ENCODE results near the gene RAB4A. TPM values are rescaled to one million over a fixed set of nuclear protein-coding genes. Genes with fewer than 3 reads are reported as not detected.

The RAB4A gene
- polyA plus RNA-seq, 3 donors = 21.8 to 32.5 (median 29.4) TPM

DNA sequence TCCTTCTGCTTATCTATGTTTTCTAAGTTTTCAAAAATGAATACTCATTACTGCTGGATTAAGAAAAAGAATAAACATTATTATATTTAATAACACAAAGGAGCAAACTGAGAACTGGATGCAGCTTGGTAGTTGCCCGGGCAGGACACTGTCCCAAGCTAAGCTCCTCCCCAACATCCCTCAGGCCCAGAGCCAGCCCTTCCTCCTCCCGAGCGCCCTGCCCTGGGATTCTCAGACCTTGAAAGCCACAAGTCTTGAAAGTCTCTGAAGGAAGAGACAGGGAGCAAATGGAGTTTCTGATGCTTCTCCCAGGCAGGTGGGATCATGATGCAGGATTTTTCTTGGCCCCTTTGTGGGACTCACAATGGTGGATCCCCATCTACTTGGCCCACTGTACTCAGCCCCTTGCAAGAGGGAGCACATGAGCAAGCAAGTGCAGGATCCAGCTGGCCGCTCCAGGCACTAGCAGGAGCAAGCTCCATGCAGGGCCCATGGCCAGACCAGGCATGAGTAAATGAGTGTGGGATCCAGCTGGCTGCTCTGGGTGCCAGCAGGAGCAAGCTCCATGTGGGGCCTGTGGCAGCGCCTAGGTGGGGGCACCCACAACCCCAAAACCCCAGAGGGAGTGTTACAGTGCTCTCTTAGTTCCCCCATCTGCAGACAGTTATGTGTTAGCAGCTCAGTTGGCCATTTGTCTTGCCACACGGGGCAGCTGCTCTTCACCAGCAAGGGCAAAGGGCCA, 32.1 kb upstream of the RAB4A start:
- H3K27ac ChIP-seq (ENCODE audit: low read depth, low read length) = no peak overlapping the region
- whole genome bisulfite sequencing, 3 donors = 62 to 81% (median 79%) methylated on average over 6 of the region's 6 CpGs

DNA sequence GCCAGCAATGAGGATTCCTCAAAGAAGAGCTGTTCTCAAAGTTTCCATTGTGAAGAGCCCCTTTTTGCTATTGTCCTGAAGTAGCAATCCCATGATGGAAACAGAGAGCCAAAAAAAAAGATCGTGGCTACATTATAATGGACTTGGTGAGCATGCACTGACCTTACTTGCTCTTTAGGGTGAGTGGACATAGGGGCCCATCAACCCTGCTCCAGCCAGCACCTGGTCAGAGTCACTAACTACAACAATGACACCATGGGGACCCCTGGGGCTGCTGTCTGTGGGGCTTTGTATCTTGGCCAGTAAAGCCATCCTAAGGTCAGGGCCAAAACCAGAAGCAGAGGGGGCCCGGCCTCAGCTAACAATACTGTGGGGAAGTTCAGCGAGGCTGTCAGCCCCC, 30.4 kb upstream of the RAB4A start:
- 80 to 88% (median 88%) methylated on average over 3 of the region's 3 CpGs for WGBS, 3 donors
- no peak overlapping the region for H3K27ac ChIP-seq (ENCODE audit: low read depth, low read length)

DNA sequence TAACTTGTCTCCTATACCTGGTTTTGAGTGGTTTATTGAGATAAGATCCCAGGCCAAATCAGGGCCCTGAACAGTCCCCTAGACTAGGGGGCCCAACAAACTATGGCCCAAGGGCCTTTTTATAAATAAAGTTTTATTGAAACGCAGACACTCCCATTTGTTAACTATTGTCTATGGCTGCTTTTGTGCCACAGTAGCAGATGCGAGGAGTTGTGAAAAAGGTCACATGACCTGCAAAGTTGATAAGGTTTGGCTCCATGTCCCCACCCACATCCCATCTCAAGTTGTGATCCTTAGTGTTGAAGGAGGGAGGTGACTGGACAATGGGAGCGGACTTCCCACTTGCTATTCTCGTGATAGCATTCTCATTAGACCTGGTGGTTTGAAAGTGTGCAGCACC, 29.5 kb upstream of the RAB4A start:
- H3K27ac ChIP-seq (ENCODE audit: low read depth, low read length) = no peak overlapping the region
- WGBS, 3 donors = 93 to 97% (median 96%) methylated on average over 4 of the region's 4 CpGs

DNA sequence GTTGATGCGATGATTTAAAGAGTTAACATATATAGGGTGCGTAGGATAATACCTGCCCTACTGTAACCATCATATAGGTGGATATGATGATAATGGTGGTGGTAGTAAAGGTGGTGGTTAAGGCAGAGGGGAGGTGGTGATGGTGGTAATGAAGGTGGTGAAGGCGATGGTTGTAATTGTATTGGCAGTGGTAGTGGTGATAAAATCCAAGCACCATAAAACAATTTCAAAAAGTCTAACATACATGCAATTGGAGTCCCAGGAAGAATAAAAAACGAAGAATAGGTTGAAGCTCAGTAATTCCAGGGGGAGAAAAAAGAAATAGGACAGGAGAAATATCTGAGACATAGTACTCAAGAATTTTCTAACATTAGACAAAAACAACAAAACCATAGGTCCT, 27.3 kb upstream of the RAB4A start:
- WGBS, 3 donors = 92 to 93% (median 92%) methylated on average over 4 of the region's 4 CpGs
- no peak overlapping the region for H3K27ac ChIP-seq (ENCODE audit: low read depth, low read length)

DNA sequence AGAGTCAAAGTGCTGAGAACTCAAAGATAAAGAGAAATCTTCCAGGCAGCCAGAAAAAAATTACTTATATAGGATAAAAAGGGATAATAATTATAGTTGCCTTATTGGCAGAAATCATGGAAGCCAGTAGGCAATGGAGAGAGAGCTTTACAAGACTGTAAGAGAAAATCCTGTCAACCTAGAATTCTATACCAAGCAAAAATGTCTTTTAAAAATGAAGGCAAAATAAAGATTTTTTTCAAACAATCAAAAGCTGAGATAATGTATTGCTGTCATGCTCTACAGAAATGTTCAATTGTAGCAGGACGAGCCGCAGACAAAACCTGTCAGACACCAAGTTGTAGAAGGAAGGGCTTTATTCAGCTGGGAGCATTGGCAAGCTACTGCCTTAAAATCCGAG, 26.8 kb upstream of the RAB4A start:
- WGBS, 3 donors = 93 to 98% (median 95%) methylated on average over 3 of the region's 3 CpGs
- H3K27ac ChIP-seq (ENCODE audit: low read depth, low read length) = no peak overlapping the region

DNA sequence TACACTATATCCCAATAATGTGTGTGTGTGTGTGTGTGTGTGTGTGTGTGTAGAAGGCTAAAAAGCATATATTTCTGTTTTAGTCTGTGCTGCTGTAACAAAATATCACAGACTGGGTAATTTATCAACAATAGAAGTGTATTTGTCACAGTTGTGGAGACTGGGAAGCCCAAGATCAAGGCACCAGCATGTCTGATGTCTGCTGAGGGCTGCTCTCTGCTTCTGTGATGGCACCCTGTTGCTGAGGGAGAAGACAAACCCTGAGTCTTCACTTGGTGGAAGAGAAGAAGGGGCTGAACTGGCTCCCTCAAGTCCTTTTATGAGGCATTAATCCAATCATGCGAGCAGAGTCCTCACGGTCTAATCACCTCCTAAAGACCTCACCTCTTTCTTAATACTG, 23.0 kb upstream of the RAB4A start:
- H3K27ac ChIP-seq (ENCODE audit: low read depth, low read length) = no peak overlapping the region
- WGBS, 3 donors = 93 to 94% (median 94%) methylated on average over 2 of the region's 2 CpGs

- WGBS, 3 donors = 54 to 68% (median 67%) methylated on average over 10 of the region's 10 CpGs
- H3K27ac ChIP-seq (ENCODE audit: low read depth, low read length) = no peak overlapping the region
Measured at GRCh38 chr1:229248821-229249817, 21.8 kb upstream of the RAB4A start.

- H3K27ac ChIP-seq (ENCODE audit: low read depth, low read length) = no peak overlapping the region
- WGBS, 3 donors = 69 to 82% (median 70%) methylated on average over 6 of the region's 6 CpGs
Measured at GRCh38 chr1:229249854-229250644, 20.9 kb upstream of the RAB4A start.

- H3K27ac ChIP-seq (ENCODE audit: low read depth, low read length) = no peak overlapping the region
- WGBS, 3 donors = 71 to 81% (median 74%) methylated on average over 5 of the region's 5 CpGs
Measured at GRCh38 chr1:229251185-229251584, 19.7 kb upstream of the RAB4A start.

GRCh38 chr1:229252228-229252984, 18.5 kb upstream of the RAB4A start:
- 82 to 92% (median 91%) methylated on average over 12 of the region's 12 CpGs for WGBS, 3 donors
- H3K27ac ChIP-seq (ENCODE audit: low read depth, low read length) = no peak overlapping the region

GRCh38 chr1:229253151-229253974, 17.5 kb upstream of the RAB4A start:
- WGBS, 3 donors = 31 to 42% (median 35%) methylated on average over 13 of the region's 13 CpGs

DNA sequence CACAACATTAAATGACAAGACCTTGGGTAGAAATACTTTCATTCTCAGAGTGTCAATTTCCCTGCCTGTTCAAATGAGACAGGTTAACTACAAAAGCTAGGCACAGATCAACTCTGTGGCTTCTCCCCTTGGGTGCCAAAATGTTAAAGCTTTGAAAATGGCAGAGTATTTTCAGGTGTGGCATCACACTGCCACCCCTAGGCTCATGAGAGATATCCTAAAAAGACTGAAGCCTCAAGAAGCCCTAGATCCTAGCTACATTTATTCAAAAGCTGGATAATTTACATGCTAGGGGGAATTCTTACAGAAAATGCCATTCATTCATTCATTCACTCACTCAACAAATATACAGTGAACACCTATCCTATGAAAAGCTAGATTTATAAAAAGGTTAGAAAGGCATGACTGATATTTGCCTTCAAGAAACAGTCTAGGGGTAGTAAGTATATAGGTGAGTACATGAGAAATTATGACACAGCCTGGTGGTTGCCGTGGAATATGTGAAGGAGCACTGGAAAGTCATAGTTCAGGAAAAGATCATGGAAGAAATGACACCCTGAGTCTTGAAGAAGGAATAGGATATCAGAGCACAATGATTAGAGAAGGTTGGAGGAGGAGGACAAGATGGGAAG, 15.9 kb upstream of the RAB4A start:
- 70 to 79% (median 70%) methylated on average over 1 of the region's 1 CpG for WGBS, 3 donors
- no peak overlapping the region for H3K27ac ChIP-seq (ENCODE audit: low read depth, low read length)

More at GRCh38 chr1:229253151-229253974, 17.5 kb upstream of the RAB4A start:
- no peak overlapping the region for H3K27ac ChIP-seq (ENCODE audit: low read depth, low read length)

- WGBS, 3 donors = 9 to 20% (median 9%) methylated on average over 4 of the region's 4 CpGs
- no peak overlapping the region for H3K27ac ChIP-seq (ENCODE audit: low read depth, low read length)
Measured at GRCh38 chr1:229258031-229258756, 12.7 kb upstream of the RAB4A start.

- 54 to 67% (median 58%) methylated on average over 5 of the region's 5 CpGs for WGBS, 3 donors
- no peak overlapping the region for H3K27ac ChIP-seq (ENCODE audit: low read depth, low read length)
Measured at GRCh38 chr1:229258757-229259060, 12.2 kb upstream of the RAB4A start.

GRCh38 chr1:229260297-229260696, 10.6 kb upstream of the RAB4A start:
- 74 to 83% (median 81%) methylated on average over 3 of the region's 3 CpGs for WGBS, 3 donors
- no peak overlapping the region for H3K27ac ChIP-seq (ENCODE audit: low read depth, low read length)

GRCh38 chr1:229262239-229262638, 8.7 kb upstream of the RAB4A start:
- no peak overlapping the region for H3K27ac ChIP-seq (ENCODE audit: low read depth, low read length)
- WGBS, 3 donors = 94 to 97% (median 95%) methylated on average over 2 of the region's 2 CpGs
